Activated CD4-positive, alpha-beta T cell treated with anti-CD3 and anti-CD28 coated beads for 24 hours (primary cell): ENCODE results near the gene SLC8B1.

Source experiments
- DNase-seq, 2 donors: peaks; one replicate each; pipeline ENCODE4 v3.0.0-alpha.2; 2020; ENCODE audit warnings: low read depth in 2 of 2

Gene SLC8B1

GRCh38 chr12:113334786-113335539, at the start of gene SLC8B1:
Gene SLC8B1, minus strand, starts transcription at chr12:113335109. Its CDS starts 2,231 bp downstream, at chr12:113332878.
- peak; percentile 85 to 86 for DNase-seq

GRCh38 chr12:113382206-113382605, 47.3 kb upstream of the SLC8B1 start:
- no peak for DNase-seq

- DNase-seq = no peak
Observed at GRCh38 chr12:113381220-113381619, 46.3 kb upstream of the SLC8B1 start.

GRCh38 chr12:113378291-113378690, 43.4 kb upstream of the SLC8B1 start:
- no peak for DNase-seq

GRCh38 chr12:113374823-113375428, 40.0 kb upstream of the SLC8B1 start:
- DNase-seq = no peak

- no peak for DNase-seq
Observed at GRCh38 chr12:113373969-113374368, 39.1 kb upstream of the SLC8B1 start.

- DNase-seq = no peak
Observed at GRCh38 chr12:113373440-113373839, 38.5 kb upstream of the SLC8B1 start.

GRCh38 chr12:113372371-113372770, 37.5 kb upstream of the SLC8B1 start:
- DNase-seq = no peak

- DNase-seq = no peak
Observed at GRCh38 chr12:113371808-113372207, 36.9 kb upstream of the SLC8B1 start.

GRCh38 chr12:113370923-113371682, 36.2 kb upstream of the SLC8B1 start:
- DNase-seq = no peak

GRCh38 chr12:113369391-113369985, 34.6 kb upstream of the SLC8B1 start:
- DNase-seq = no peak

GRCh38 chr12:113368331-113368730, 33.4 kb upstream of the SLC8B1 start:
- no peak for DNase-seq

GRCh38 chr12:113366827-113367226, 31.9 kb upstream of the SLC8B1 start:
- no peak for DNase-seq

- DNase-seq = no peak
Observed at GRCh38 chr12:113365639-113366395, 30.9 kb upstream of the SLC8B1 start.

GRCh38 chr12:113364698-113365097, 29.8 kb upstream of the SLC8B1 start:
- DNase-seq = no peak

GRCh38 chr12:113361574-113362370, 26.9 kb upstream of the SLC8B1 start:
- DNase-seq = no peak

GRCh38 chr12:113359939-113360748, 25.2 kb upstream of the SLC8B1 start:
- no peak for DNase-seq

GRCh38 chr12:113359133-113359938, 24.4 kb upstream of the SLC8B1 start:
- DNase-seq = peak in 1 of 2 donors; percentile 1
